Urinary bladder (tissue), 4 donors: Measurements from ENCODE around the gene MYLK2. TPM values are rescaled to one million over a fixed set of nuclear protein-coding genes. Genes with fewer than 3 reads are reported as not detected.

Experiments used
- DNase-seq: peaks from one replicate; pipeline ENCODE4 v3.0.0-alpha.2; 2015; ENCODE audit errors: extremely low spot score
- H3K27ac ChIP-seq: one replicate; pipeline ENCODE4 v1.5.1; 2013; ENCODE audit warnings: low read depth, mild to moderate bottlenecking, moderate library complexity
- H3K36me3 ChIP-seq: one replicate; pipeline ENCODE4 v1.6.1; 2013; ENCODE audit warnings: mild to moderate bottlenecking, moderate library complexity; ENCODE audit not compliant: insufficient read depth
- H3K4me1 ChIP-seq: one replicate; pipeline ENCODE4 v1.6.1; 2013; ENCODE audit warnings: mild to moderate bottlenecking, moderate library complexity; ENCODE audit not compliant: insufficient read depth
- H3K4me3 ChIP-seq: one replicate; pipeline ENCODE4 v1.5.1; 2013; ENCODE audit warnings: low read depth, low read length
- WGBS: extraction: QIAGEN DNeasy Blood & Tissue Kit; methylation state at CpG from one replicate; pipeline ENCODE4 v1.1.7; 2013; 5-methylcytosine and 5-hydroxymethylcytosine counted together
- polyA plus RNA-seq: library from polyadenylated mRNA; stranded (reverse); fragments of 200-250 nt; gene quantifications from one replicate; pipeline ENCODE4 v1.2.3, GENCODE V29; 2013
- small RNA-seq: library from RNA; depleted of rRNA; stranded (forward); fragments of <200 nt; gene quantifications from one replicate; pipeline ENCODE3, GENCODE V24; 2014
- total RNA-seq: library from RNA; depleted of rRNA; stranded (reverse); fragments of >200 nt; gene quantifications from one replicate; pipeline ENCODE4 v1.2.3, GENCODE V29; 2014
- donor health status: healthy with polysubstance abuse.
- donor health status: healthy.

Gene MYLK2
- total and polyA plus RNA-seq, 2 donors = 1.7 TPM; not detected in 1

DNA sequence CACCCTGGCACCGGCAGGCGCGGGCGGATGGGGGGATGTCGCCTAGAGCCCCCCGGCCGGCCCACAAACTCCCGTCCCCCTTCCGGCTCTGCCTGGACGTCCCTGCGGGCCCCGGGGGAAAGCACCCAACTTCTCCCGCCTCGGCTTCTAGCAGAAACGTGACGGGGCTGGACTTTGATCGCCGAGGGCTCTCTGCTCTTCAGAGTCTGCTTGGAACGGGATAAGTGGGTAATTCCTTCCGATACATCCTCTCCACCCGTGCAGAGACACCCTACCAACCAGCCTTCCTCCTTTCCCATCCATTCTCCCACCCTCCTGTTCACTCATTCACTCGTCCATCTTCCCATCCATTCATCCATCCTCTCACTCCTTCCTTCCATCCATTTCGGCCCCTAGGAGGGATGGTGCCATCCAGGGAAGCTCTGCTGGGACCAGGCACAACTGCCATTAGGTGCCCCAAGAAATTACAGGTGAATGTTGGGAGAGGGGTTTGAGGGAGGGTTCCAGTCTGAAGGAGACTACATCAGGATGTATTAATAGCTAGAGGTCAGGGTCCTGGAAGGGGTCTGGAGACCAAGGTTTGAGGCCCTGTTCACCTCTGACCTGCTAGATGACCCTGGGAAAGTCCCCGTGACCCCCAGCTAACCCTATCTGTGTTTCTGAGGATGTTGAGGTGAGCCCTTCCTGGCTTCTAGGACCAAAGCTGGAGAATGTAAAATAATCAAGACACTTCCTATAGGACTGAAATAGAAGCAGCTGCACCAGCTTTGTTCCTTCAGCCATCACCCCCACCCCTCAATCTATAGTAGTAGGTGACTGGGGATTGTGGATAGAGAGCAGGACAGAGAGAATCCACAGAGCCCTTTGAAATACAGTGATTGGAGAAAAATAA lies 51.8 kb downstream of the MYLK2 start:
- Histone ChIP-seq H3K4me3 (peak overlapping the region; percentile 67), H3K4me1 (no peaks in the 10 kb centered on the region), H3K27ac (peak overlapping the region; percentile 48), H3K36me3 (no peaks in the 10 kb centered on the region)
- WGBS = 8% methylated on average over 24 of the region's 24 CpGs
- DNase-seq = no peak

DNA sequence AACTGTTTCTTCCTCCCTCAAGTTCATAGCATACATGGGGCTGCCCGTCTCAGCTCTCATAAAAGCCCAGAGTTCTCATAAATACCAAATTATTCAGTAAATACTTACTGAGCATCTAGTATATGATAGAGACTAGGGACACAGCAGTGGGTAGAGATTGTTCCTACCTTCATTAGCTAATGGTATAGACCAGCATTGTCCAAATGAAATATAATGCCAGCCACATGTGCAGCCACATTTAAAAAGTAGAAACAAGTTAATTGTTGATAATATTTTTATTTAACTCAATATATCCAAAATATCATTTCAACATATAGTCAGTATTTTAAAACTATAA lies 52.4 kb downstream of the MYLK2 start:
- no peak for DNase-seq
- no peaks in the 10 kb centered on the region for H3K4me1 ChIP-seq
- WGBS = 95% methylated on average over 1 of the region's 1 CpG
- H3K4me3 ChIP-seq = no peak overlapping the region
- H3K36me3 ChIP-seq = no peaks in the 10 kb centered on the region
- H3K27ac ChIP-seq = no peak overlapping the region

DNA sequence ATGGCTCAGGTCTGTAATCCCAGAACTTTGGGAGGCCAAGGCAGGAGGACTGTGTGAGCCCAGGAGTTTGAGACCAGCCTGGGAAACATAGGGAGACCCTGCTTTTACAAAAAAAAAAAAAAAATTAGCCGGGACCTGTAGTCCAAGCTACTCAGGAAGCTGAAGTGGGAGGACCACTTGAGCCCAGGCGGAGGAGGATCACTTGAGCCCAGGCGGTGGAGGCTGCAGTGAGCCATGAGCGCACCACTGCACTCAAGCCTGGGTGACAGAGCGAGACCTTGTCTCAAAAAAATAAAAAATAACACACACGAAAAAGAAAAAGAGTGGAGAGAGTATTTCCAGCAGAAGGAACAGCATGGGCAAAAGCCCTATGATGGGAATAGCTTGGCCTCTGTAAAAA lies 53.2 kb downstream of the MYLK2 start:
- 95% methylated on average over 6 of the region's 6 CpGs for WGBS
- no peaks in the 10 kb centered on the region for H3K36me3 ChIP-seq
- no peak overlapping the region for H3K27ac ChIP-seq
- no peak for DNase-seq
- H3K4me3 ChIP-seq = no peak overlapping the region
- no peaks in the 10 kb centered on the region for H3K4me1 ChIP-seq

DNA sequence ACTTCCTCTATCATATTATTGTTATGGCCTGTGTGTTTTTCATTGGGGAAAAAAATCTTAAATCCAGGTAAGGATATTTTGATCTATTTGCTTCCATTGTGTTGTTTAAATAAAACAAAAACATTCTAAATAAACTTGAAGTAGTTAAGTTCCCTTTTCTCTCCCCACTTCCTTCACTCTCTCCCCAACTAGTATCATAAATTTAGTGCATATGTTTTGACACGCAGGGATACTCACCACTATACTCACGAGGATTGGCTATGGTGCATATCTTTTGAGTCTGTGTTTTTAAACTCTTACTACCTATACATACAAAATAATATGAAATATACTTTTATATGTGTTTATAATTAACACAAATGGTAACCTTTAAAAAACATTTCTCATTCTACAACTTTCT lies 56.5 kb downstream of the MYLK2 start:
- H3K27ac ChIP-seq = no peak overlapping the region
- 69% methylated on average over 2 of the region's 2 CpGs for WGBS

DNA sequence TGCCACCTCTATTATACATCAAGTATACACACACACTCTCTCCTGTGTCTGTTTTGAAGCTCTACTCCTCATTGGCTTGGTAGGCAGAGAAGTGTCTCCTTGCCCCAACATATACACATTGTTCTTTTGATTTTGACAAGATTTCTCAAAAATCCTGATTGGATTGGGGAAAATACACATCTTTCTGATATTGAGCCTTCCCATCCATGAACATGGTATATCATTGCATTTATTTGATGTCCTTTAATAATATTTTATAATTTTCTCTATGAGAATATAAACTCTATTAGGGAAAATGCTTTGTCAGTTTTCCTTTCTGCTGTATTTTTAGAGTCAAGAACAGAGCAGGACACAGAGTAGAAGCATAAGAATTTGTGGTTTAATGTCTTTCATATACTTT lies 58.5 kb downstream of the MYLK2 start:
- Histone ChIP-seq H3K27ac (no peak overlapping the region), H3K4me3 (no peak overlapping the region), H3K4me1 (no peaks in the 10 kb centered on the region), H3K36me3 (no peaks in the 10 kb centered on the region)
- no peak for DNase-seq

More for the DNA sequence above, 56.5 kb downstream of the MYLK2 start:
- no peak for DNase-seq
- Histone ChIP-seq H3K4me3 (no peak overlapping the region), H3K4me1 (no peaks in the 10 kb centered on the region), H3K36me3 (no peaks in the 10 kb centered on the region)

DNA sequence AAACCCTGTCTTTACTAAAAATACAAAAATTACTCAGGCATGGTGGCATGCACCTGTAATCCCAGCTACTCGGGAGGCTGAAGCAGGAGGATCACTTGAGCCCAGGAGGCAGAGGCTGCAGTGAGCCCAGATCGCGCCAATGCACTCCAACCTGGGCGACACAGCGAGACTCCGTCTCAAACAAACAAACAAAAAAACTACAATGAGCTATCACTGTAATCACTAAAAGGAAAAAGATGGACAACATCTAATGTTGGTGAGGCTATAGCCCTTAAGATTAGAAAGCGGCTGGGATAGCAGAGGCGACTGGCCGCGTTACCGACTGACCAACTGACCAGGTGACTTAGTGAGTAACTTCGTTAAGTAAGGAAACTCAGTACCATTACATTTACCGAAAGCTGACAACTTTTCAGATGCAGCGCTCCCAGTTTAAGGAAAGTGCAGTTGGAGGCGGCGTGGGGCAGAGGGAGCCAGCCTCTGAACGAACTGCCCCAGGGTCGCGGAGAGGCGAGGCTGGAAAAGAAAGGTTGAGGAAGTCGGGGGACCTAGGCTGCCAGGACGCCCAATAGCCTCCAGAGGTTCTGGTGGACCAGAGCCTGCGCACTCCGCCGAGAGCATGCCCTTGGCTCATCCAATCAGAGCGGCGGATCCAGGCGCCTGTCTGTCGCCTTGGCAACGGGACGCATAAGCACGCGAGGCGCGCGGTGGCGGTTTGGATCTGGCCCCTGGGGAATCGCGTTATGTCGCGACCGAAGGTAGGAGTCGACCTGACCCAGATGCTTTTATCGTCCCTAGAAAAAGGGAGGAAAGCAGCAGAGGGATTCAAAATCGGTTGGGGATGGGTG lies 60.2 kb downstream of the MYLK2 start:
- DNase-seq = peak; percentile 91

DNA sequence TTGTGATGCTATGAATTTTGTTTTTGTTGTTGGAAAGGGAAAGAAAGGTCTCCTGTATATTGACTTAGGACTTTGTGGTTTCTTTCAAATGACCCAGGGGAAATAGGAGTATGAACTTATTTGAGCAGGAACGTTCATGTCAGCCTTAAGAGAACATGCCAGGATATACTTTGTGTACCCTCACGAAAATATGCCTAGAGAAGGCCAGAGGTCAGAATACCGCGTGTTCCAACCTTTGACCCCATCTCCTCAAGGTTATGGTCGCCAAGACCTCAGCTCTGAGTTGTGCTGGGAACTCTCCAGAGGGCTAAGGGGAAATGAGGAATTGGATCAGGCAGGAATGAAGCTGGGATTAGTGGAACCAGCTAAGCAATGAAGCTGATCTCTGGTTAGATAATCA lies 62.8 kb downstream of the MYLK2 start:
- H3K27ac ChIP-seq = no peak overlapping the region
- no peak for DNase-seq
- H3K4me3 ChIP-seq = no peak overlapping the region
- 62% methylated on average over 5 of the region's 5 CpGs for WGBS
- H3K36me3 ChIP-seq = no peaks in the 10 kb centered on the region
- no peaks in the 10 kb centered on the region for H3K4me1 ChIP-seq

More for the DNA sequence above, 60.2 kb downstream of the MYLK2 start:
- 7% methylated on average over 45 of the region's 45 CpGs for WGBS
- Histone ChIP-seq H3K4me3 (peak overlapping the region; percentile 48), H3K4me1 (no peaks in the 10 kb centered on the region), H3K27ac (no peak overlapping the region), H3K36me3 (no peaks in the 10 kb centered on the region)

DNA sequence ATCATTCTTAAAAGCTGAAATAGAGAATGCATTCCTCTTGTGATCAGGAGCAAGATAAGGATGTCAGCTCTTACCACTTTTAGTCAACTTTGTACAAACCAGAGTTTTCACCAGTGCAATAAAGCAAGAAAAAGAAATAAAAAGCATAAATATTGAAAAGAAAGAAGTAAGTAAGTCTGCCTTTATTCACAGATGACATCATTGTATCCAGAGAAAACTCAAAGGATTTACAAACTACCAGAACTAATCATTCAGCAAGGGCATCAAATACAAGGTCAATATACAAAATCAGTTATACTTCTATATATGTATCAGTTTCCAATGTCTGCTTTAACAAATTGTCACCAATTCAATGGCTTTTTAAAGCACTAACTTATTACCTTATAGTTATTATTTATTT lies 64.7 kb downstream of the MYLK2 start:
- Histone ChIP-seq H3K4me1 (no peaks in the 10 kb centered on the region), H3K27ac (no peak overlapping the region), H3K4me3 (no peak overlapping the region), H3K36me3 (no peaks in the 10 kb centered on the region)
- no peak for DNase-seq

Small RNAs within 50 kb of the gene (small RNA-seq; reads per million reads assigned to genes)
- not detected for gene AL160175.1

Other genes starting within 250 kb of the MYLK2 start
- gene ID1, start 214.1 kb upstream of the MYLK2 start, total RNA-seq = 500 TPM
- 683 TPM for gene ID1, start 214.1 kb upstream of the MYLK2 start, polyA plus RNA-seq
- gene COX4I2, start 181.4 kb upstream of the MYLK2 start, total RNA-seq = 4.8 TPM
- 10.1 TPM for gene COX4I2, start 181.4 kb upstream of the MYLK2 start, polyA plus RNA-seq
- 24.2 TPM for gene BCL2L1, start 96.5 kb upstream of the MYLK2 start, total RNA-seq
- gene BCL2L1, start 96.5 kb upstream of the MYLK2 start, polyA plus RNA-seq = 61.3 TPM
- gene TPX2, start 80.1 kb upstream of the MYLK2 start, total RNA-seq = 22.7 TPM
- gene TPX2, start 80.1 kb upstream of the MYLK2 start, polyA plus RNA-seq = 0.84 TPM
- 4.7 TPM for gene FOXS1, start 26.2 kb downstream of the MYLK2 start, total RNA-seq
- gene FOXS1, start 26.2 kb downstream of the MYLK2 start, polyA plus RNA-seq = 1.7 TPM
- 1.4 TPM for gene DUSP15, start 51.2 kb downstream of the MYLK2 start, total RNA-seq
- gene DUSP15, start 51.2 kb downstream of the MYLK2 start, polyA plus RNA-seq = 4.0 TPM
- gene TTLL9, start 51.3 kb downstream of the MYLK2 start, total RNA-seq = 0.26 TPM
- 0.20 TPM for gene TTLL9, start 51.3 kb downstream of the MYLK2 start, polyA plus RNA-seq
- 2.9 TPM for gene PDRG1, start 132.7 kb downstream of the MYLK2 start, total RNA-seq
- 14.0 TPM for gene PDRG1, start 132.7 kb downstream of the MYLK2 start, polyA plus RNA-seq
- 0.05 TPM for gene XKR7, start 148.8 kb downstream of the MYLK2 start, total RNA-seq
- gene XKR7, start 148.8 kb downstream of the MYLK2 start, polyA plus RNA-seq = 0.03 TPM
- gene CCM2L, start 191.1 kb downstream of the MYLK2 start, total RNA-seq = 5.8 TPM
- gene CCM2L, start 191.1 kb downstream of the MYLK2 start, polyA plus RNA-seq = 9.3 TPM
- 8.3 TPM for gene HCK, start 232.9 kb downstream of the MYLK2 start, total RNA-seq
- 12.2 TPM for gene HCK, start 232.9 kb downstream of the MYLK2 start, polyA plus RNA-seq